Calu3 (cell line): ENCODE measurements around the gene CALY. TPM values are rescaled to one million over a fixed set of nuclear protein-coding genes. Genes with fewer than 3 reads are reported as not detected.

Source experiments
- BruUV-seq: library from RNA; stranded (reverse); fragments of 400-500 nt; replicated peaks from 2 replicates; lab custom pipeline; 2021; lab: Mats Ljungman, UMichigan
- CTCF ChIA-PET: fragments of 300-600 bp; sonication (Branson Sonifier 250); formaldehyde crosslinking; loops from one replicate; lab custom pipeline; 2022; ENCODE audit warnings: antibody characterized with exemption; lab: Charles Lee
- DNase-seq: peaks from one replicate; pipeline ENCODE4 v3.0.0; 2022
- H3K27ac Mint-ChIP-seq: one replicate; pipeline ENCODE4 v1.8.0; 2022; ENCODE audit warnings: mixed read lengths; ENCODE audit not compliant: unreplicated experiment
- H3K27me3 Mint-ChIP-seq: one replicate; pipeline ENCODE4 v1.8.0; 2022; ENCODE audit warnings: mixed read lengths; ENCODE audit not compliant: unreplicated experiment
- H3K36me3 Mint-ChIP-seq: one replicate; pipeline ENCODE4 v1.8.0; 2022; ENCODE audit warnings: mild to moderate bottlenecking, moderate library complexity, mixed read lengths; ENCODE audit not compliant: insufficient read depth, unreplicated experiment
- H3K4me1 Mint-ChIP-seq: one replicate; pipeline ENCODE4 v1.8.0; 2022; ENCODE audit warnings: mild to moderate bottlenecking, low read depth, mixed read lengths; ENCODE audit not compliant: unreplicated experiment
- H3K4me3 Mint-ChIP-seq: one replicate; pipeline ENCODE4 v1.8.0; 2022; ENCODE audit warnings: mild to moderate bottlenecking, low read depth, moderate library complexity, mixed read lengths; ENCODE audit not compliant: unreplicated experiment
- H3K9me3 Mint-ChIP-seq: one replicate; pipeline ENCODE4 v1.8.0; 2022; ENCODE audit warnings: low read depth, mixed read lengths; ENCODE audit not compliant: unreplicated experiment
- intact Hi-C: fragments of 100-400 bp; cut with micrococcal nuclease; formaldehyde crosslinking; loops from one replicate; pipeline ENCODE4 v1.10.0; 2022; ENCODE audit not compliant: unreplicated experiment
- total RNA-seq: library from RNA; stranded (reverse); gene quantifications from 2 replicates; pipeline ENCODE4 v1.2.3, GENCODE V29; 2022
- TF ChIP-seq, protein P1 (sequence below): fragments of 200-600 bp; IDR thresholded peaks from one replicate; pipeline ENCODE4 v1.8.0; 2022; ENCODE audit warnings: antibody characterized with exemption; ENCODE audit not compliant: unreplicated experiment

Gene CALY
- total RNA-seq, 1 experiment from 2014 or later = not detected

DNA sequence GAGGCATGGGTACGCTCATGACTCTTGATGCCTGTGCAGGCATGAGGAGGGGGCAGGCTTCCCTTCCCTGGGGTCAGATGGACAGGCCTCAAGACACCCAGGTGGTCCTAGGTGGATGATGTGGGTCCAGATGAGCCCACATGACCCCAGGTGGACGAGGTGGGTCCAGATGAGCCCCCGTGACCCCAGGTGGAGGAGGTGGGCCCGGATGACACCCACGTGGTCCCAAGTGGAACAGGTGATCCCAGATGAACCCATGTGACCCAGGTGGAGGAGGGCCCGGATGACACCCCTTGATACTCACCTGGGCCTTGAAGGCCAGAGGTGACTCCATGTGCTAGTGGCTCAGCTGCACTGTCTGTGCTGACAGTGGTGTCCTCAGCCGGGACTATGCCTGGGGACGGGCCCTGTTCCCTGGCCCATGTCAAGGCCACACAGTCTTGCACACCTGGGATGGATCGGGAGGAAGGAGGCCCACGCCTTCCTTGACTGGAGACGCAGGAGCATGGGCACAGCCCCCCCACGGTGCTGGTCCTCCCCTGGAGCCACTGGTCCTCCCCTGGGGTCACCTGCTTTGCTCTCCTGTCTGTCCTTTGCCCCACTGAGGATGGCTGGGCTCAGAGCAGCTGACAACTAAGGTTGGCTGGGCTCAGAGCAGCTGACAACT lies 13.7 kb upstream of the CALY start:
- H3K27ac Mint-ChIP-seq = no peak overlapping the region
- BruUV-seq = no TSS peak
- no peaks in the 10 kb centered on the region for H3K4me1 Mint-ChIP-seq
- CTCF ChIA-PET = no interaction called here
- TF ChIP-seq, protein P1, sequence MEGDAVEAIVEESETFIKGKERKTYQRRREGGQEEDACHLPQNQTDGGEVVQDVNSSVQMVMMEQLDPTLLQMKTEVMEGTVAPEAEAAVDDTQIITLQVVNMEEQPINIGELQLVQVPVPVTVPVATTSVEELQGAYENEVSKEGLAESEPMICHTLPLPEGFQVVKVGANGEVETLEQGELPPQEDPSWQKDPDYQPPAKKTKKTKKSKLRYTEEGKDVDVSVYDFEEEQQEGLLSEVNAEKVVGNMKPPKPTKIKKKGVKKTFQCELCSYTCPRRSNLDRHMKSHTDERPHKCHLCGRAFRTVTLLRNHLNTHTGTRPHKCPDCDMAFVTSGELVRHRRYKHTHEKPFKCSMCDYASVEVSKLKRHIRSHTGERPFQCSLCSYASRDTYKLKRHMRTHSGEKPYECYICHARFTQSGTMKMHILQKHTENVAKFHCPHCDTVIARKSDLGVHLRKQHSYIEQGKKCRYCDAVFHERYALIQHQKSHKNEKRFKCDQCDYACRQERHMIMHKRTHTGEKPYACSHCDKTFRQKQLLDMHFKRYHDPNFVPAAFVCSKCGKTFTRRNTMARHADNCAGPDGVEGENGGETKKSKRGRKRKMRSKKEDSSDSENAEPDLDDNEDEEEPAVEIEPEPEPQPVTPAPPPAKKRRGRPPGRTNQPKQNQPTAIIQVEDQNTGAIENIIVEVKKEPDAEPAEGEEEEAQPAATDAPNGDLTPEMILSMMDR = no peak
- no peak overlapping the region for H3K4me3 Mint-ChIP-seq
- no peak for DNase-seq
- peaks cover 2% of the 10 kb centered on the region for H3K36me3 Mint-ChIP-seq
- intact Hi-C loops = no loop called here
- H3K9me3 Mint-ChIP-seq = no peaks in the 10 kb centered on the region
- no peaks in the 10 kb centered on the region for H3K27me3 Mint-ChIP-seq

DNA sequence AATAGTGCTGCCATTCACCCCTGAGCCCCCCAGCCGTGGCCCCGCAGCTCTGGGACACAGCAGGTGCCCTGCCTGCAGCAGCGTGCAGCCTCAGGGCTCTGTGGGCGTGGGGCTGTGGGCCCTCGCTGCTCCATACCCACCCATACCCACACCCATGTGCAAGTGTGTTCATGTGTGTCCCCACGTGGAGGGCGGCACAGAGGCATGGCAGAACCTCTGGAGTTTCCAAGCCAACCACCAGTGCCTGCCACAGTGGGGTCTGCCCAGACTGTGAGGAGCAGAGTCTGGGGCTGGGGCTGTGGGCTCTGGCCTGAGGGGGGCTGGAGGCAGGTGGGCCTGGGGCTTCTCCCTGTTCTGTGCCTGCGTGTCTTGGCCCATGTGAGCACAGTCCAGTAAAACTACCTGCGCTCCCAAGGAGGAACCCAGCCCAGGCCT lies 12.9 kb upstream of the CALY start:
- BruUV-seq = no TSS peak
- H3K27ac Mint-ChIP-seq = peak overlapping the region; percentile 18
- no peaks in the 10 kb centered on the region for H3K4me1 Mint-ChIP-seq
- TF ChIP-seq, protein P1 = no peak
- CTCF ChIA-PET = no interaction called here
- H3K9me3 Mint-ChIP-seq = no peaks in the 10 kb centered on the region
- no peaks in the 10 kb centered on the region for H3K27me3 Mint-ChIP-seq
- intact Hi-C loops = no loop called here
- no peak overlapping the region for H3K4me3 Mint-ChIP-seq
- H3K36me3 Mint-ChIP-seq = peaks cover 5% of the 10 kb centered on the region
- DNase-seq = no peak

DNA sequence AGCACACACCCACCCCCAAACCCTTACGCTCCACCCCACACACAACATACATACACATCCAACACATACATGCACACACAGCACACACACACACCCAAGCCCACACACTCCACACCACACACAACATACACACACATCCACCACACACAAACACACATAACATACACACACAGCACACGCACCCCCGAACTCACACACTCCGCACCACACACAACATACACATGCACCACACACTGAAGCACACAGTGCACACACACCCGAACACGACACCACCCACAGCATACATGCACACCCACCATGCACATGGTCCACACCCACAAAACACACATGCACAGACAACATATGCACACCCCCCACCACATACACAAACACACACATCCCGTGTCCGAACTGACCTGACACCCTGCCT lies 12.5 kb upstream of the CALY start:
- intact Hi-C loops = no loop called here
- no TSS peak for BruUV-seq

DNA sequence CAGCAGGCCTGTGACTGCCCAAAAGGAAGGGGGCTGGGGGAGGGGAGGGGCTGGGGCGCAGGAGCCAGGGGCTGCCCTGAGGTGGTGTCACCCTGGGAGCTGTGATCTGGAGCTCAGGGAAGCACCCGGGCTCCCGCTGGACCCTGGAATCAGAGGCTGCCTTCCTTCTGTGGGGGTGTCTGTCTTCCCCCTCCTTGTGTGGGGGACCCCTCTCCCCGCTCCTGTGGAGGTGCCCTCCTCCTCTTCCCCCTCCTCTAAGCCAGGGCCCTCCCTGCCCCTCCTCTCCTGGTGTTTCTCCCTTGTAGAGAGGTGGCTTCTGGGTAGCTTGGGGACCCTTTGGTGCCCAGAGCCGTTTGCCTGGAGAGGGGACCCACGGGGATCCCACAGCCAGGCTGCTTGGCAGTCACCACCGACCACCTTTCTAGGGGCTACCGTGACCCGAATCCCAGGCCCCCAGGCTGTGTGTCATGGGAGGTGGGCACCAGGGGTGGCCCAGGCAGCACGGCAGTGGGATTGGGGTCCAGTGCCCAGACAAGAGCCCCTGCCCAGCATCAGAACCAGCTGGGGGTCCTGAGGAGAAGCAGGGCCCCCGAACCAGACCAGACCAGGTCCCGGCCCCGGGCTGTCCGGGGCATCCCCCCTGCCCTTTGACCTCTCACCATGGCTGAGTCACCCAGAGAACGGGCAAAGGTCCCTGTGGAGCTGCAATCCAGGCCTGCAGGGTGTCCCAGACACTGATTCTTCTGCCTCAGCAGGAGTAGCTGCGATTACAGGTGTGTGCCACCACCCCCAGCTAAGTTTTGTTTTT lies 11.2 kb upstream of the CALY start:
- Mint-ChIP-seq H3K9me3 (no peaks in the 10 kb centered on the region), H3K36me3 (peaks cover 5% of the 10 kb centered on the region), H3K4me1 (no peaks in the 10 kb centered on the region), H3K27ac (no peak overlapping the region), H3K4me3 (no peak overlapping the region), H3K27me3 (no peaks in the 10 kb centered on the region)
- DNase-seq = no peak
- no TSS peak for BruUV-seq
- CTCF ChIA-PET = no interaction called here
- TF ChIP-seq, protein P1 = no peak
- intact Hi-C loops = no loop called here

More for the DNA sequence above, 12.5 kb upstream of the CALY start:
- no peak for DNase-seq
- Mint-ChIP-seq H3K36me3 (peaks cover 5% of the 10 kb centered on the region), H3K27ac (peak overlapping the region; percentile 18), H3K9me3 (no peaks in the 10 kb centered on the region), H3K4me3 (no peak overlapping the region), H3K27me3 (no peaks in the 10 kb centered on the region), H3K4me1 (no peaks in the 10 kb centered on the region)
- CTCF ChIA-PET = no interaction called here
- TF ChIP-seq, protein P1 = no peak
